Limb (tissue), 2 donors: Measurements from ENCODE around the gene TAS2R41.
"Not testable (repeated sequence)": the region's sequence is repeated elsewhere in the genome, so short reads cannot be mapped to it uniquely, and the experiment has no call there.

Experiments used
- DNase-seq, 2 donors: peaks; one replicate each; pipeline ENCODE4 v3.0.0-alpha.2; 2016; ENCODE audit errors: extremely low spot score in 2 of 2

Gene TAS2R41

GRCh38 chr7:143456992-143457793, 20.5 kb upstream of the TAS2R41 start:
- DNase-seq, result no peak

- no peak for DNase-seq
Measured at GRCh38 chr7:143458263-143458662, 19.4 kb upstream of the TAS2R41 start.

GRCh38 chr7:143458681-143459080, 19.0 kb upstream of the TAS2R41 start:
- DNase-seq, result no peak

DNA sequence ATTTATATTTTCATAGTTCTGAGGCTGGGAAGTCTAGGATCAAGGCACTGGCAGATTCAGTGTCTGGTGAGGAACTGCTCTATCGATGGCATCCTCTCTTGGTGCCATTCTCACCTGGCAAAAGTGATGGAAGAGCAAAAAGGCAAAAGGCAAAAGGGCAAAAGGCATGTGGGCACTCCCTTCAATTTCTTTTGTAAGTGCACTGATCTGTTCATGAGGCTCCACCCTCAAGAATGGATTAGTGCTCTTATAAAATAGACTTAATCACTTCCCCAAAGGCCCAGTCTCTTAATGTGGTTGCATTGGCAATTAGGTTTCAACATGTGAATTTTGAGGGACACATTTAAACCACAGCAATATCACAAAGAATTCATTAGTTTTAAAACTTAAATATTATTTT, 18.3 kb upstream of the TAS2R41 start:
- no peak for DNase-seq

DNA sequence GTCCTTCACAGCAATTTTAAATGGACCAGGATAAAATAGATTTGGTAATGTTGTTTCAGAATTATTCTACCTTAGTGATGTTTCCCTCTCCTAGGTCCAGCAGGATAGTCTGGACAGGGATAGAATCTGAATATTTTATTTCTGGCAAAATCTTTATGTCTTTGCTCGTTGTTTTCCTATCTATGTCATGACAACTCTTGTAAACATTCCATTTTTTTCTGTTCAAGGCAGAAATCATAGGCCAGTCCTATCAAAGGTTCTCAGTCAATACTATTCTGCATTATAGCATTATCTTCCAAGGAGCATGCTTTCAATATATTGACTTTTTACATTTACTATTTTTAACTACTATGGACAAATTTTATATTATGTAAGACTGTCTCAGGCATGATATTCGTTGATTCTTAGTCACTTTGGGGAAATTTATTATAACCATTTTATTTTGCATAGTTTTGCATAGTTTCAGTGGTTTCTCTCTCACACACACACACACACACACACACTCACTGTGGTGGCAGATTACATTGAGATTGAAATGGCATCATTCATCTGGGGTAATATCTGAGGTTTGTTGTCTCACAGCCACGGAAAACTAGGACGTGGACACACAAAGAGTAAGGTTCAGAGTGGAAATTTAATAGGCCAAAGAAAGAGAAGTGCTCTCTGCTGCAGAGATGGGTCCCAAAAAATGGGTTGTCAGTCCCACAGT, 17.2 kb upstream of the TAS2R41 start:
- DNase-seq, result no peak

DNA sequence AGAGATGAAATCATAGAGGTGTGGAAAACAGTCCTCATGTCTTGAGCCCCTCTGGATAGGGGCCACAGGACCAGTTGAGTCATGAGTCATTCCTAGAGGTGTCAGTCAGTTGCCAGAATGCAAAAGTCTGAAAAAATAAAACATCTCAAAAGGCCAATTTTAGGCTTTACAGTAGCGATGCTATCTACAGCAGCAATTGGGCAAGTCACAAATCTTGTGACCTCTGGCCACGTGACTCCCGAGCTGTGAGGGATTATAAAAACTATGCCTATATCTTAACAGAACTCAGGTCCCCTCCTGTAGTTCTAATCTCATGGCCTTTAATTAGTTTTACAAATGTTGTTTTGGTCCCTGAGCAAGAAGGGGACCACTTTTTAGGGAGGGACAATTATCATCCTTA, 15.6 kb upstream of the TAS2R41 start:
- no peak for DNase-seq

GRCh38 chr7:143463556-143463955, 14.1 kb upstream of the TAS2R41 start:
- DNase-seq, result no peak

- no peak for DNase-seq
Measured at GRCh38 chr7:143463957-143464356, 13.7 kb upstream of the TAS2R41 start.

GRCh38 chr7:143467724-143468123, 9.9 kb upstream of the TAS2R41 start:
- DNase-seq, result no peak

DNA sequence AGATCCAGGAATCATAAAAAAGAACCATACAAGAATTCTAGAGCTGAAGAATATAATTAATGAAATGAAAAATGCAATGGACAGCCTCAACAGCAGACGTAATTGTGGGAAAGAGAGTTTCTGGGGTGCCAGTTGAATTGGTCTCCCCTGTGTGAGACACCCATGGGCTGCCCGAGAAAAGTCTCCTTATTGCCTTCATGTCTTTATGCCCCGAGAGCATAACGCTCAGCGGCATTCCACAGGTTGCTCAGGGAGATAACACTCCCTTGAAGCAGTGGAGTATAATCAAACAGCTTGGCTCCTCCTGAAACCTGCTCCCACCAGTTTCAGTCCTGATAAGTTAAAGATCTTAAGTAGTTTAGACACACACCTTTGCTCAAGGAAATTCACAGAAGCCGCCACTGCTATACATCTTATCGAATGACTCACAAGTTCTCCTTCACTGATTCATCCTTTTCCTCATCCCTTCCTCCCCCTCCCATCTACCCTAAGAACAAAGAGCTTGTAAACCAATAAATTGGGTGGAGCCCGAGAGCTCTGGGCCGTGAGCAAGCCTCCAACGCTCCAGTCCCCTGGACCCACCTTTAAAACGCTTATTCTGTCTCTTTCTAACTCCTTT, 5.5 kb upstream of the TAS2R41 start:
- DNase-seq, result not testable (repeated sequence)

- DNase-seq, result no peak
Measured at GRCh38 chr7:143479055-143479766, 1.5 kb downstream of the TAS2R41 start.

GRCh38 chr7:143480501-143480900, 2.8 kb downstream of the TAS2R41 start:
- DNase-seq, result no peak

DNA sequence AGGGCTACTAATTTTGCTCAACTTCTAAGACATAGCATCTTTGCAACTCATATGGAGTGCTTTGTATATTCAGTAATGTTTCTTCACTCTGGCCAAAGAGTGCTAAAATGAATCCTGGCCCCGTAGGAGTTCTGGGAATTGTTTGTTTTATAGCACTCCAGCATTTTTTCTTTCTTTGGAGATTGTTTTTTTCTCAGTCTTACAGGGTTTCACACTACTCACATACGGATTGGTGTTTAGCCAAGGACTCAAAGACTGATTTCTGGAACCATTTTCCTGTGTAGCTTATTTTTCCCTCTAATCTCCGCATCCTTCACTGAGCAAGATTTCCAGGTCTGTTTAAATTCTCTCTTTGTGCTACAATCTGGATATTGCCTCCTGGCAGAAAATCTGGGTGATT, 6.4 kb downstream of the TAS2R41 start:
- DNase-seq, result peak in 1 of 2 donors; percentile 36

DNA sequence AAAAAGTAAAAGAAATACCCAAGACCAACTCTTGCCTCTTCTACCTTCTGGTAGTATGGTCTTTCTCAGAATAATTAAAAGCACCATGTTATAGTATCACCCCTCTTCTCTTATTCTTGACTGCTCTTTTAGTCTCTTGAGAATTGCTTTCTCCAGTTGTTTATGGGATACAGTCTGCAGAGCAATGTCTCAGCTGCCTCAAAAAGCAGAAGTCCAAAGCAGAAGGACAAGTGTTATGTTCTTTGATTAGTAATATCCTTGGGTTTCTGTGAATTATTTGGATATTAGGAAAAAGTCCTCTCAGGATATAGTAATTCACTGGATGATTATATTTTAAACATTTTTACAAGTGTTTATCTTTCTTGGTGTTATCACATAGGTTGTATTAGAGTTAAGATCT, 7.4 kb downstream of the TAS2R41 start:
- no peak for DNase-seq

DNA sequence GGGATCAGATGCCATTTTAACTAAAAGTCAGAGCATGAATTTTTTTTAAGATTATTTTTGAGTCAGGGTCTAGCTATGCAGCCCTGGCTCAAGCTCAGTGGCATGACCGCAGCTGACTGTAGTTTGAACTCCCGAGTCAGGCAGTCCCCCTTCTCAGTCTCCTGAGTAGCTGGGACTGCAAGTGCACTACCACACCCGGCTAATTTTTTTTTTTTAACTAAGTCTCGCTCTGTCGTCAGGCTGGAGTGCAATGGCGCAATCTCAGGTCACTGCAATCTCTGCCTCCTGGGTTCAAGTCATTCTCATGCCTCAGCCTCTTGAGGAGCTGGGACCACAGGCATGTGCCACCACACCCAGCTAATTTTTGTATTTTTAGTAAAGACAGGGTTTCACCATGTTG, 7.8 kb downstream of the TAS2R41 start:
- no peak for DNase-seq

DNA sequence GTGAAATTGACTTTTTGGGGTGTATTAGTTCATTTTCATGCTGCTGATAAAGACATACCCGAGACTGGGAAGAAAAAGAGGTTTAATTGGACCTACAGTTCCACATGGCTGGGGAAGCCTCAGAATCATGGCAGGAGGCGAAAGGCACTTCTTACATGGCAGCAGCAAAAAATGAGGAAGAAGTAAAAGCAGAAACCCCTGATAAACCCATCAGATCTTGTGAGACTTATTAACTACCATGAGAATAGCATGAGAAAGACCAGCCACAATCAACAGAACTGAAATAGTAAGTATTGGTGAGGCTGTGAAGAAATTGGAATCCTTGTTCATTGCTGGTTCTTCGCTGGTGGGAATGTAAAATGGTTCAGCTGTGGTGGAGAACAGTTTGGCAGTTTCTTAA, 8.6 kb downstream of the TAS2R41 start:
- not testable (repeated sequence) for DNase-seq

GRCh38 chr7:143487061-143487460, 9.4 kb downstream of the TAS2R41 start:
- no peak for DNase-seq

GRCh38 chr7:143487566-143487965, 9.9 kb downstream of the TAS2R41 start:
- DNase-seq, result no peak

- no peak for DNase-seq
Measured at GRCh38 chr7:143490717-143491306, 13.1 kb downstream of the TAS2R41 start.

- no peak for DNase-seq
Measured at GRCh38 chr7:143492043-143492471, 14.4 kb downstream of the TAS2R41 start.
